H9 (cell line): ENCODE data around the gene PRIM2. TPM values are rescaled to one million over a fixed set of nuclear protein-coding genes. Genes with fewer than 3 reads are reported as not detected.
"Not testable (repeated sequence)": the region's sequence is repeated elsewhere in the genome, so short reads cannot be mapped to it uniquely, and the experiment has no call there.

Experiments
- DNase-seq: peaks from one replicate; pipeline ENCODE4 v3.0.0-alpha.2; 2017
- H2AFZ ChIP-seq: one replicate; pipeline ENCODE4 v1.6.1; 2013; ENCODE audit warnings: mild to moderate bottlenecking, low read length, control low read depth, moderate library complexity
- H2AK5ac ChIP-seq: 2 replicates; pipeline ENCODE4 v1.6.1; 2013; ENCODE audit warnings: low read length, control low read depth, mixed read lengths; ENCODE audit not compliant: insufficient read length
- H2BK120ac ChIP-seq: one replicate; pipeline ENCODE4 v1.6.1; 2013; ENCODE audit warnings: low read depth, mild to moderate bottlenecking, low read length, control low read depth, inconsistent platforms; ENCODE audit not compliant: poor library complexity, severe bottlenecking
- H2BK12ac ChIP-seq: 2 replicates; pipeline ENCODE4 v1.6.1; 2013; ENCODE audit warnings: low read length, control low read depth, mixed read lengths, low read depth; ENCODE audit not compliant: insufficient read length
- H2BK15ac ChIP-seq: 2 replicates; pipeline ENCODE4 v1.6.1; 2013; ENCODE audit warnings: low read depth, low read length, control low read depth
- H2BK20ac ChIP-seq: one replicate; pipeline ENCODE4 v1.6.1; 2013; ENCODE audit warnings: low read depth, mild to moderate bottlenecking, low read length, control low read depth, inconsistent platforms; ENCODE audit not compliant: poor library complexity, severe bottlenecking
- H2BK5ac ChIP-seq: 2 replicates; pipeline ENCODE4 v1.6.1; 2013; ENCODE audit warnings: low read length, control low read depth, mixed read lengths; ENCODE audit not compliant: insufficient read length
- H3K14ac ChIP-seq: 2 replicates; pipeline ENCODE4 v1.6.1; 2013; ENCODE audit warnings: low read length, control low read depth; ENCODE audit not compliant: insufficient read depth
- H3K18ac ChIP-seq: 2 replicates; pipeline ENCODE4 v1.6.1; 2013; ENCODE audit warnings: low read depth, mild to moderate bottlenecking, mixed read lengths, low read length, control low read depth; ENCODE audit not compliant: insufficient read length
- H3K23ac ChIP-seq: 2 replicates; pipeline ENCODE4 v1.6.1; 2013; ENCODE audit warnings: low read length, control low read depth, mixed read lengths, low read depth; ENCODE audit not compliant: insufficient read length
- H3K23me2 ChIP-seq: 2 replicates; pipeline ENCODE4 v1.6.1; 2013; ENCODE audit warnings: low read depth, mild to moderate bottlenecking, mixed read lengths, low read length, control low read depth; ENCODE audit not compliant: insufficient read length, poor library complexity, severe bottlenecking
- H3K27ac ChIP-seq: 2 replicates; pipeline ENCODE4 v1.5.1; 2013; ENCODE audit warnings: low read length, control low read depth, mixed read lengths, low read depth; ENCODE audit not compliant: insufficient read length
- H3K27me3 ChIP-seq: 2 replicates; pipeline ENCODE4 v1.6.1; 2013; ENCODE audit warnings: low read length, control low read depth, inconsistent platforms; ENCODE audit not compliant: insufficient read depth
- H3K4ac ChIP-seq: 2 replicates; pipeline ENCODE4 v1.6.1; 2013; ENCODE audit warnings: low read depth, mild to moderate bottlenecking, control low read depth, inconsistent platforms, low read length, moderate library complexity
- H3K4me1 ChIP-seq: 2 replicates; pipeline ENCODE4 v1.6.1; 2013; ENCODE audit warnings: low read length, control low read depth, inconsistent platforms; ENCODE audit not compliant: insufficient read depth
- H3K4me2 ChIP-seq: 2 replicates; pipeline ENCODE4 v1.6.1; 2013; ENCODE audit warnings: low read length, control low read depth, mixed read lengths; ENCODE audit not compliant: insufficient read length, insufficient read depth
- H3K56ac ChIP-seq: 2 replicates; pipeline ENCODE4 v1.6.1; 2013; ENCODE audit warnings: low read depth, mild to moderate bottlenecking, mixed read lengths, low read length, control low read depth; ENCODE audit not compliant: insufficient read length
- H3K79me1 ChIP-seq: 2 replicates; pipeline ENCODE4 v1.6.1; 2013; ENCODE audit warnings: low read depth, mild to moderate bottlenecking, moderate library complexity, low read length, control low read depth, inconsistent platforms; ENCODE audit not compliant: insufficient read depth, poor library complexity, severe bottlenecking
- H3K79me2 ChIP-seq: 2 replicates; pipeline ENCODE4 v1.6.1; 2013; ENCODE audit warnings: low read length, control low read depth, inconsistent platforms; ENCODE audit not compliant: insufficient read depth
- H3K9ac ChIP-seq: 2 replicates; pipeline ENCODE4 v1.6.1; 2013; ENCODE audit warnings: low read length, control low read depth, mixed read lengths; ENCODE audit not compliant: insufficient read length; ENCODE audit errors: extremely low read depth
- H3K9me3 ChIP-seq: one replicate; pipeline ENCODE4 v1.6.1; 2013; ENCODE audit warnings: low read depth, low read length, inconsistent platforms; ENCODE audit not compliant: control insufficient read depth
- H3T11ph ChIP-seq: one replicate; pipeline ENCODE4 v1.6.1; 2013; ENCODE audit warnings: mild to moderate bottlenecking, low read length, control low read depth, inconsistent platforms
- H4K20me1 ChIP-seq: one replicate; pipeline ENCODE4 v1.6.1; 2013; ENCODE audit not compliant: control insufficient read depth, insufficient read length, insufficient read depth
- H4K5ac ChIP-seq: 2 replicates; pipeline ENCODE4 v1.6.1; 2013; ENCODE audit warnings: low read depth, mild to moderate bottlenecking, mixed read lengths, low read length, control low read depth; ENCODE audit not compliant: insufficient read length
- H4K8ac ChIP-seq: replicated peaks from 2 replicates; pipeline ENCODE4 v1.6.1; 2013; ENCODE audit warnings: low read length, control low read depth, mixed read lengths, low read depth; ENCODE audit not compliant: insufficient read length
- H4K91ac ChIP-seq: 2 replicates; pipeline ENCODE4 v1.6.1; 2013; ENCODE audit warnings: low read depth, mild to moderate bottlenecking, moderate library complexity, mixed read lengths, low read length, control low read depth; ENCODE audit not compliant: insufficient read length
- H3K27ac Mint-ChIP-seq, 3 experiments: 2 replicates in 2 of 3; 3 replicates in 1 of 3; pipeline ENCODE4 v1.8.0; 2020 to 2021; ENCODE audit warnings: mixed read lengths in 3 of 3, mild to moderate bottlenecking in 1 of 3, moderate library complexity in 1 of 3
- H3K27me3 Mint-ChIP-seq: 2 replicates; pipeline ENCODE4 v1.8.0; 2021; ENCODE audit warnings: low read depth, mild to moderate bottlenecking, moderate library complexity, mixed read lengths
- H3K36me3 Mint-ChIP-seq, 3 experiments: 2 replicates in 2 of 3; 3 replicates in 1 of 3; pipeline ENCODE4 v1.8.0; 2020 to 2021; ENCODE audit warnings: low read depth in 3 of 3, mixed read lengths in 3 of 3; ENCODE audit not compliant: insufficient read depth in 1 of 3
- H3K4me1 Mint-ChIP-seq, 2 experiments: 2 replicates each; pipeline ENCODE4 v1.8.0; 2020; ENCODE audit warnings: mixed read lengths in 2 of 2
- H3K4me3 Mint-ChIP-seq, 2 experiments: 2 replicates in 1 of 2; 3 replicates in 1 of 2; pipeline ENCODE4 v1.8.0; 2020 to 2021; ENCODE audit warnings: mild to moderate bottlenecking in 2 of 2, mixed read lengths in 2 of 2, moderate library complexity in 1 of 2
- H3K9me3 Mint-ChIP-seq, 2 experiments: 2 replicates in 1 of 2; 3 replicates in 1 of 2; pipeline ENCODE4 v1.8.0; 2020; ENCODE audit warnings: mild to moderate bottlenecking in 2 of 2, mixed read lengths in 2 of 2, moderate library complexity in 1 of 2
- WGBS: extraction: QIAGEN DNeasy Blood & Tissue Kit; methylation state at CpG from one replicate; pipeline ENCODE4 v1.1.7; 2013; ENCODE audit warnings: missing lambda C conversion rate, low lambda C conversion rate, mixed read lengths; ENCODE audit not compliant: insufficient read length; ENCODE audit errors: extremely low coverage; 5-methylcytosine and 5-hydroxymethylcytosine counted together
- total RNA-seq: library from RNA; stranded (reverse); gene quantifications from 2 replicates; pipeline ENCODE4 v1.2.1, GENCODE V29; 2021

PRIM2 gene
- total RNA-seq, 1 experiment from 2014 or later: 43.0 TPM

DNA sequence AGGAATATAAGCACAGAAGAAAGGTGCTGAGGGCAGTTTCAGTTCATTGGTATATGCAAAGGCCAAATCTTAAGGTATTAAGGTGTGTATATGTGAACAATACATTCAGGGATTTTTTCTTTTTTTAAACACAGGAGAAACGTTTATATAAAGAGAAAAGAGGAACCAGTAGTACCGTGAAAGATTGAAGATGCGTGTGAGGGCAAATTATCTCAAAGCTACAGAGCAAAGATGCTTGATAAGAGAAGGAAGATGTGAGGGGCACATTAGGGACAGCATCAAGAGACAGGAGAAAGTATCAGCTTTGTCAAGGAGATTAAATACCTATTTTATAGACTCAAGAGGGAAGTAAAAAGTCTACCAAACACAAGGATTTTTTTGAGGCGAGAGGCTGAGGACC, 165.0 kb downstream of the PRIM2 start:
- H3K23me2 ChIP-seq, H3K9me3 ChIP-seq, H3K4me2 ChIP-seq, H3K14ac ChIP-seq, H3K79me2 ChIP-seq, H2BK120ac ChIP-seq, H4K91ac ChIP-seq, H3K4me1 ChIP-seq, H3K27ac ChIP-seq, H3K36me3 Mint-ChIP-seq, H3K27me3 ChIP-seq, H2AK5ac ChIP-seq, DNase-seq, H3K9me3 Mint-ChIP-seq, H3K27ac Mint-ChIP-seq, H3K79me1 ChIP-seq, H4K20me1 ChIP-seq, H3K4ac ChIP-seq, H2BK15ac ChIP-seq, H3K9ac ChIP-seq, H3K23ac ChIP-seq, H3K56ac ChIP-seq, H3K27me3 Mint-ChIP-seq, H3T11ph ChIP-seq, H2BK12ac ChIP-seq, H3K4me3 Mint-ChIP-seq, H4K5ac ChIP-seq, H3K18ac ChIP-seq, H2BK20ac ChIP-seq, H2BK5ac ChIP-seq, H4K8ac ChIP-seq, H2AFZ ChIP-seq: not testable (repeated sequence)
- WGBS: no CpG with 5 or more reads among the region's 4 CpGs
- H3K4me1 Mint-ChIP-seq: peaks cover 17 to 25% of the 10 kb centered on the region in 2 experiments

GRCh38 chr6:57486494-57487081, 169.2 kb downstream of the PRIM2 start:
- H4K8ac ChIP-seq, H3K23me2 ChIP-seq, H3K4ac ChIP-seq, H4K20me1 ChIP-seq, H4K5ac ChIP-seq, H3K9me3 ChIP-seq, H2BK5ac ChIP-seq, H3K79me1 ChIP-seq, H3K27ac Mint-ChIP-seq, H2BK20ac ChIP-seq, H3T11ph ChIP-seq, H3K9ac ChIP-seq, DNase-seq, H3K18ac ChIP-seq, H2AK5ac ChIP-seq, H3K27me3 ChIP-seq, H3K14ac ChIP-seq, H3K4me1 ChIP-seq, H3K27ac ChIP-seq, H3K36me3 Mint-ChIP-seq, H2AFZ ChIP-seq, H3K9me3 Mint-ChIP-seq, H2BK12ac ChIP-seq, H2BK15ac ChIP-seq, H3K23ac ChIP-seq, H3K27me3 Mint-ChIP-seq, H2BK120ac ChIP-seq, H3K4me3 Mint-ChIP-seq, H3K4me2 ChIP-seq, H3K79me2 ChIP-seq, H3K56ac ChIP-seq, H4K91ac ChIP-seq: not testable (repeated sequence)
- WGBS: no CpG with 5 or more reads among the region's 4 CpGs
- peaks cover 47 to 51% of the 10 kb centered on the region in 2 experiments for H3K4me1 Mint-ChIP-seq
